GM13976 (cell line): Measurements from ENCODE around the gene BTG4.
A peak's percentile ranks its signal among the peaks of the same experiment; 100 is the strongest.

ENCODE experiments used
- DNase-seq: peaks from one replicate; pipeline ENCODE4 v3.0.0; 2012; ENCODE audit warnings: low spot score
- CTCF ChIP-seq: IDR thresholded peaks from 2 replicates; pipeline ENCODE4 v1.5.1; 2012; ENCODE audit warnings: borderline replicate concordance, mild to moderate bottlenecking; ENCODE audit not compliant: insufficient read depth; ENCODE audit errors: extremely low read depth, missing control alignments, control extremely low read depth
- in situ Hi-C: fragments of 300-500 bp; cut with MboI; formaldehyde crosslinking; loops from one replicate; pipeline ENCODE4 v1.12.0; 2022; ENCODE audit warnings: low sequenced_read_pairs, mixed read lengths, inconsistent platforms; ENCODE audit not compliant: unreplicated experiment

The BTG4 gene

GRCh38 chr11:111528557-111528956, 16.4 kb upstream of the BTG4 start:
- in situ Hi-C loops = no loop called here
- no peak for TF ChIP-seq CTCF
- DNase-seq = no peak

- no peak for TF ChIP-seq CTCF
- in situ Hi-C loops = no loop called here
- no peak for DNase-seq
Observed at GRCh38 chr11:111527279-111527678, 15.1 kb upstream of the BTG4 start.

- no peak for TF ChIP-seq CTCF
- in situ Hi-C loops = no loop called here
- peak; percentile 67 for DNase-seq
Observed at GRCh38 chr11:111526501-111526900, 14.3 kb upstream of the BTG4 start.

- DNase-seq = no peak
- TF ChIP-seq CTCF = no peak
- in situ Hi-C loops = no loop called here
Observed at GRCh38 chr11:111525456-111525855, 13.3 kb upstream of the BTG4 start.

- in situ Hi-C loops = no loop called here
- DNase-seq = no peak
- no peak for TF ChIP-seq CTCF
Observed at GRCh38 chr11:111524056-111524455, 11.9 kb upstream of the BTG4 start.

- in situ Hi-C loops = no loop called here
- no peak for TF ChIP-seq CTCF
- DNase-seq = no peak
Observed at GRCh38 chr11:111523343-111523742, 11.2 kb upstream of the BTG4 start.

GRCh38 chr11:111522426-111522825, 10.2 kb upstream of the BTG4 start:
- TF ChIP-seq CTCF = no peak
- in situ Hi-C loops = no loop called here
- no peak for DNase-seq
